Measurements from ENCODE around the gene TRPV6.
A peak's percentile ranks its signal among the peaks of the same experiment; 100 is the strongest.

The TRPV6 gene

GRCh38 chr7:142882338-142882678, 3.2 kb downstream of the TRPV6 start:
- DNase-seq = no peak

DNA sequence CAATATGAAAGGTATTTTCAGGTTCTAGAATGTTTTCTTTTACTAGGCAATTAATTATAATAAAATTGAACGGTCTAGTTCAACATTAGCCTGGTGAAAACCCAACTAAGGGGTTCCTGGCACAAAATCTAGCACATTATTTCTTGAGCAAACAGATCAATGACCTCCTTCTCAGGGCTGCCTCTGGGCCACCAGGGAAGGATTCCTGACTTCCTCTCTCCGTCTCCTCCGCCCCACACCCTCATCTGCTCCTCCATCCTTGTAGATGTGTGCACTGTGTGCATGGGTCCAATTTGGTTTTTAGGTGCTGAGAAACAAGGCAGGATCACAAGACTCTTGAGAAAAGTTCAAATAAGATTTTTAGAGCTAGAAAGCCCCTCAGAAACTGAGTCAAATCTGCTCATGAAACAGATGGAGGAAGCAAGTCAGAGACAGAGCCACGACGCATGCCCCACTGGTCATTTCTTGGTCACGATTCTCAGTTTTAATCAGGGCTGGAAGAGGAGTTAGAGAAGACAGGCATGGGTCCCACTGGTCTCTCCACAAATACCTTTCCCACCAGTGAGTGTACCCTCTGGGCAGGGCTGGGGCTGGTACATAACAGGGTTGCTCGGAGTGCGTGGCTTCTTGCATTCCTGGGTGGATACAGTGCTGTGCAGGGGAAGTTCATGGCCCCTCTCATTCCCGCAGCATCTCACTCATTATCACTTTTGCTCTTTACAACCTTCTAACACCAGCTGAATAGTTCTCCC, 3.8 kb downstream of the TRPV6 start:
- DNase-seq = no peak

- peak; percentile 32 for DNase-seq
These were observed 4.6 kb downstream of the TRPV6 start for GRCh38 chr7:142880876-142881505.

- DNase-seq = no peak
These were observed 6.5 kb downstream of the TRPV6 start for GRCh38 chr7:142879060-142879459.

- no peak for DNase-seq
These were observed 7.2 kb downstream of the TRPV6 start for GRCh38 chr7:142878315-142878714.

DNA sequence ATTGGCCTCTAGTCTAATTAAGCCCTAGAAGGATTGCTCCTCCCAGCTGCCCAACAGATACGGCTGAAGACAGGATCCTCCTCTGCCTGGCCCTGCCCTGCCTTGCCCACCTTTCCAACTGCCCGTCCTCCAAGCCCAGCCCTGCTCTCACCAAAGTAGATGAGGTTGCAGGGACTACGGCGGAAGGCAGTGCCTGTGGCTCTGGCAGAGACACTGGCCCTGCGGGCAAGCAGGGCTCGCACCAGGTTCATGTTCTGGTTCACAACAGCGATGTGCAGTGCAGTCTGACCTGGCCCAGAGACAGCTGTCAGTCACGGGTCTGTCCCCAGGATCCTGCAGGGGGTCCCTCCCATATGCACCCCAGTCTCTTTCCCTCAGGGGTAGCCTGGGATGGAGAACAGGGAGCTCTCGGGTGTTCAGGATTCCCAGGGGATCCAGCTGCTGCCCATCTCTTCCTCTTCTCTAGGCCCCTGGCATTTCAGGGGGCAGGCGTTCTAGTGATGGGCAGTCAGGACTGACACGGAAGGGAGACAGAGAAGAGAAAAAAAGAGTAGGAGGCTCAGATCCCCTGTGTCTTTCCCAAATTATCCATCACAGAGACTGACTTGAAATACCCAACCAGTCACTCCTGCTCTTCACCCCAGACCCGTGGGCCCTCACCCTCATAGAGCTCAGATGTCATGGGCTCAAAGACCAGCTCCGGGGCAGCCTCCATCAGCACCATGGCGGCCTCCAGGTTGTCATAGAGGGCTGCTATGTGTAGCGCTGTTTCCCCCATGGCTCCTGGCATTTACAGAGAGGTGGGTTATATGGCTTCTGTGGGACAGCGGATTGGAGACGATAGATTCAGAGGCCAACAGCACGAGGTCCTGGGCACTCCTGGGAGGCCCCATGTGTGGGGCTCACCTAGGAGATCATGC, 8.3 kb downstream of the TRPV6 start:
- no peak for DNase-seq

DNA sequence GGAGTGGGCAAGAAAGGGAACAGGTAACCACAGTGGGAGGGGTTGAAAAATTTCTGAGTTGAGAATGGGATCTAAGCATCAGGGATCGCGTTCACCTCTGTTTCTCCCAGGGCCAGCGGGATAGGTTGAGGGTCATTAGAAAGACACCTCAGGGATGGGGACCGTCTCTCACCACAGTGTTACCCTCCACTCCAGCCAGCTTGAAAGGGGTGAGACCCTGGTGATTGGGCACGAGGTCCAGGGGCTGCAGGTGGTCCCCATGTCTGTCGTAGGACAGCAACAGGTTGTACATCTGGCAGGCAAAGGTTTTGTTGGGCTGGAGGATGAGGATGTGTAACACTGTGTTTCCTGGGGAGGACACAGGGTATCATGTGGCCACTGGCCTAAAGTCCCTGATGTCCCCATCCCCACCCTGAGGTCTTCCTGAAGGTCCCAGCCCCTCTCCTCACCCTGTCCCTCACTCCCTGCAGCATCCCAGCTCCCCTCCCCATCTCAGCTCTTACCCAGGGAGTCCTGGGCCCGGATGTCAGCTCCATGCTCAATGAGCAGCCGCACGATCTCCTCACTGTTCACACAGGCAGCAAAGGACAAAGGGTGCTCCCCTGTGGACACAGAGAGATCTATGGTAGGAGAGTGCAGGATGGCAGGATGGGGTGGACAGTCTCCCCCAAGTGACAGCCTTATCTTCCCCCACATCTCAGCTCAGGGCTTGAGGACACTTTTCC, 9.1 kb downstream of the TRPV6 start:
- no peak for DNase-seq

DNA sequence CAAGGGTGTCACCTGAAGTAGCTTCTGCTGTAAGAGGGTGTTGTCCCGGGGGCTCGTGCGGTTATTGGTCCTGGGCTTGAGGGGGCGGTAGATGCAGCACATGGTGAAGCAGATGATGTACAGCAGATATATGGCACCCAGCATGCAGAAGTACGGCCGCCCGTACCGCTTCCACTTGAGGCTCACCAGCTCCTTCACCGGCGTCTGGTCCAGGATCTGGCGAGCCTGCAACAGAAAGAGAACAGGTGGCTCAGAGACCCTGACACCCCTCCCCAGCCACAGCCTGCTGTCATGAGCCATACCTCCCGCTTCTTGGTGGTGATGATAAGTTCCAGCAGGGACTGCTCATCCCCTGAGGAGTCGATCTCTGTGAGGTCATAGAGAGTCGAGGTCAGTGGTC, 10.1 kb downstream of the TRPV6 start:
- DNase-seq = no peak

GRCh38 chr7:142874837-142875236, 10.7 kb downstream of the TRPV6 start:
- DNase-seq = no peak

DNA sequence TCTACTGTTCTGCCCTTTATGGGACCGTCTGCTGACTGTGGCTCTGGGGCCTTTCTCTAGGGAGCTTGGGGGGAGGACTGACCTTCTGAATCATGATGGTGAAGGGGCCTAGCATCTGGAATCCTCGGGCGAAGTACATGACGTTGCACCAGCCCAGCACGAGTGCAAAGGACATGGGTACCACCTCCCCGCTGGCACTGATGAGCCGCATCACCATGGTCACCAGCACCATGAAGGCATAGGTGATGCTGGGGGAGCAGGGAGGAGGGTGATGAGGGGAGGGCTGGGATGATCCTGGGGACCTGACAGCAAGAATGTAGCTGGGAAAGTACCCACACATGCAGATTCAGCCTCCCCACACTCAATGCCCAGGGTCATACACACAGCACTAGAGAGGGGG, 11.1 kb downstream of the TRPV6 start:
- no peak for DNase-seq

DNA sequence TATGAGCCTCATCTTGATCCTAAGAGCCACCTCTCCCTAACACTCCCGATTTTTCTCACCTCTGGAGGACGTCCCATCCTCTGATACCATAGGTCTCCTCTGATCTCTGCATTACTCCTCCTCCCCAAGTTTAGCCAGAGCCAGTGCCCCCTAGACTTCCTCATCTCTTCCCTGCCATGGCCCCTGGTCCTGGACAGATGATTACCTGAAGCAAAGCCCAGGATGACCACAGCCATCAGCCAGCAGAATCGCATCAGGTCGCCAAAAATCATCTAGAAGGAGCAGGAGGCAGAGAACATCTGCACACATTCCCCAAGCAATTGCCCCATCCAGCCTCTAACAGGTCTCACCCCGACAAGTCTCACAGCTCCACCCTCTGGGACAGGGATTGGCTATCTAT, 11.7 kb downstream of the TRPV6 start:
- DNase-seq = no peak

DNA sequence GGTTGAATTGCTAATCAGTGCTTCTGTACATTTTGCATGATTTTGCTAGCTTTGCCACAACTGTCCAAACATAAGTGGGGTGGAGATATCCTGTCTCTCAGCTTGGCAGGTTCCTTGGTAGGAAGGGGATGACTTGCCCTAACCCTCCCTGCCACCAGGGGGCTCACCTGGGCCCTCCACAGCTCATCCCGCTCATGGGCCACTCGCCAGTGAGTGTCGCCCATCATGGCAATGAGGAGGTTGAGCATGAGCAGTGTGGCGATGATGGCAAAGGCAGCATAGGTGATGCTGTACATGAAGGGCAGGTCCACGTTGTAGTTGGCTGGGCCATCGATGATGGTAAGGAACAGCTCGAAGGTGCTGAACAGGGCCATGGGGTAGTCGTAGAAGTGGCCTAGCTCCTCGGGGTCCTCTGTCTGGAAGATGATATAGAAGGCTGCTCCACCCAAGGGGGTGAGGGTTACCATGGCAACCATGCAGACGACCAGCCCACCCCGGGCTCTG, 12.2 kb downstream of the TRPV6 start:
- DNase-seq = peak; percentile 28

GRCh38 chr7:142872106-142872675, 13.4 kb downstream of the TRPV6 start:
- DNase-seq = no peak

DNA sequence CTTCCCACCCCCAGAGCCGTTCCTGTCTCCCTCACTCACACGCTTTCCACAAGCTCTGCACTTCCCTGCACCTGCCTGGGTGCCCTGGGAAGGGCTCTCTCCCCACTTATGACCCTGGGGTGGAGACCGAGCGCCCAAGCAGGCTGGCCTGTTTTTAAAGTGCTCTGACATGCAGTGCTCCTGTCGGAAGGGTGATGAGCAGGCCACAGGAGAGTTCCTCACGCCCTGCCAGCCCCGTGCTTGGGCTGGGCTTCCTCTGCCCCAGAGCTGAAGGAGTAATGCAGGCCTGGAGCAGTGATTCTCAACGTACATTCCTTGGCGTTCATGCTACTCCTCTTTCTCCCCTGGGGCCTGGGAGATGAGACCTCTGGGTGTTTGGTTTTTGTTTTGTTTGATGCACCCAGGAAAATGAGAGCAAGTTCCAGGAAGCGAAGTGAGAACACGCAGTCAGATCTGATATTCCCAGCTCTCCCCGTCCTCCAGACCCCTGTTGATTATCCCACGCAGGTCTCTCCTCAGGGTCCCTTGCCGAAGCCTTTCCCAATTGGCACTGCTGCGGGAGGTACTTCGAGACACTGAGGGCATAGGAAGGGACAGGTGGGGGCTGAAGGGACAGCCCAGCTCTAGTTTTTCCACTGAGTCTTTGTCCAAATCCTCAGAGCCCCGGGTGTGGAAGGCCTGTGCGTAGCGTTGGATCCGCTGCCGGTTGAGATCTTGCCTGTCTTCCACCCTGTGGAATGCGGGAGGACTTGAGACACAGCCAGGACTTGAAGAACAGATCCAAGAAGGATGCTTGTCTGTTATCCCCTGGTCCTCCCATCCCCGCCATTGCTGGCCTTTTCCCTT, 14.1 kb downstream of the TRPV6 start:
- DNase-seq = no peak

GRCh38 chr7:142870566-142871259, 14.8 kb downstream of the TRPV6 start:
- DNase-seq = no peak

DNA sequence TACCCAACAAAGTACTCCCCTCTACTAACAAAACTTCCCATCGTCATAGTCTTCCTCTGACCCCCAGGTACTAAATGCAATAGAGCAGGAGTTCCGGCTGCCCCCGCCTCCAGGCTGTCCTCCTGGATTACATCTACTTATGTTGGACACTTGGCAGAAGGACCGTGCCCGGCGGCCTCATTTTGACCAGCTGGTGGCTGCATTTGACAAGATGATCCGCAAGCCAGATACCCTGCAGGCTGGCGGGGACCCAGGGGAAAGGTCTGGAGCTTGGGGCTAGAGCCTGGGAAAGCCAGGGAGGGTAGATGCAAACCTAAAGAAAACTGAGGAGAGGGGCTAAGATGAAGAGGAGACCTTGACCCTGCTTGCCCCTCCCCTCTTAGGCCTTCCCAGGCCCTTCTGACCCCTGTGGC, 15.4 kb downstream of the TRPV6 start:
- DNase-seq = no peak

GRCh38 chr7:142869434-142869833, 16.1 kb downstream of the TRPV6 start:
- DNase-seq = no peak

DNA sequence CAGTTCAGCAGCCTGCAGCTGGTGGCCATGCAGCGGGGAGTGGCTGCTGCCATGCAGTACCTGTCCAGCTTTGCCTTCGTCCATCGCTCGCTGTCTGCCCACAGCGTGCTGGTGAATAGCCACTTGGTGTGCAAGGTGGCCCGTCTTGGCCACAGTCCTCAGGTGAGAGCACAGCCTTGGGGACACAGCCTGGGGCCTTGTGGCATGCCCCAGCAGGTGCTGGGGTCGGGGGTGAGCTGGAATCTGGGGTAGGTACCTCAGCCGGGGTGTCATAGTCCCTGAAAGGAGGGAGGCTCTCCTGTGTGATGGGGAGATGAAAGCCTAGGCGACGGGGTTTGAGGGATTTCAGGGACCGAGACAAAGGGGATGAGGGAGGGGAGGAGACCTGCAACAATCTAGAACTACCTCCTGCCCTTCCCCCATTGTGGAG, 16.5 kb downstream of the TRPV6 start:
- DNase-seq = no peak

- DNase-seq = no peak
These were observed 17.2 kb downstream of the TRPV6 start for GRCh38 chr7:142868188-142868985.

Measured in OCI-M1 (cell line).